C4-2B (cell line): ENCODE results near the gene SMIM5.

Source experiments
- H3K27ac ChIP-seq: fragments of 450-650 bp; 2 replicates; pipeline ENCODE4 v1.5.1; 2017
- CTCF ChIP-seq: fragments of 450-650 bp; conservative IDR thresholded peaks from 2 replicates; pipeline ENCODE4 v1.5.1; 2017; ENCODE audit warnings: mild to moderate bottlenecking
- ZFX ChIP-seq: fragments of 450-650 bp; IDR thresholded peaks from 2 replicates; pipeline ENCODE4 v1.6.1; 2017

Gene SMIM5

GRCh38 chr17:75652341-75652740 is 19.1 kb downstream of the SMIM5 start:
- no peak for TF ChIP-seq CTCF
- no peak for TF ChIP-seq ZFX
- no peak overlapping the region for H3K27ac ChIP-seq

DNA sequence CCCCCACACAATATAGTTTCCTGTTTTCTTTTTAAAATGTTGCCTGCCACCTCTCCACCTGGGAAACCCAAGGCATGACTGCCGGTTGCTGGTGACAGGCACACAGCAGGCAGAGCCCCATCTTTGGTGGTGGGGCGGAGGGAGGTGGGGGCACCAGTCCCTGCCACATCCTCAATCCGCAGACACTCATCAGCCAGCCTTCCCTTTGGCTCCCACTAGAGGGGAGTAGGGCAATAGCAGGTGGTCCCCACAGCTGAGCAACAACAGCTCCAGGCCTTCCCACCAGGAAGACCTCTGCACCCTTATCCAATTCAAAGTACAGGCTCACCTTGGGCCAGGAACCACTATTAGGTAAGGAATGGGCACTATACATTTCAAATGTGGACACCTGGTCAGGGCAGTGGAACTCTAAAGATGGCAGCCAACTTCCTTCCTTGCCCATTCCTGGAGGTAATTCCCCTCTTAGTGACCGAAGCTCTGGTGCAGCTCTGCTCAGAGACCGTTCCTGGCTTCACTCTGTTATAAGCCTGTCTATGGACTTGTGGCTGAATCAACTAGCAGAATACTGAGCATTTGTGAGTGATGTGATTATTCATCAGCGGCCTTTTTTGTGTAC is 19.8 kb downstream of the SMIM5 start:
- H3K27ac ChIP-seq: no peak overlapping the region

GRCh38 chr17:75654176-75654575 is 20.9 kb downstream of the SMIM5 start:
- H3K27ac ChIP-seq: no peak overlapping the region
- no peak for TF ChIP-seq ZFX
- TF ChIP-seq CTCF: no peak; the same call in 1 of the 2 replicates

More for the DNA sequence above, 19.8 kb downstream of the SMIM5 start:
- TF ChIP-seq ZFX (no peak), CTCF (peak; percentile 76)

- H3K27ac ChIP-seq: no peak overlapping the region
- no peak for TF ChIP-seq CTCF
- TF ChIP-seq ZFX: no peak
Observed at GRCh38 chr17:75658237-75658636, 25.0 kb downstream of the SMIM5 start.

GRCh38 chr17:75661531-75661930 is 28.3 kb downstream of the SMIM5 start:
- TF ChIP-seq CTCF (no peak), ZFX (no peak)
- no peak overlapping the region for H3K27ac ChIP-seq

DNA sequence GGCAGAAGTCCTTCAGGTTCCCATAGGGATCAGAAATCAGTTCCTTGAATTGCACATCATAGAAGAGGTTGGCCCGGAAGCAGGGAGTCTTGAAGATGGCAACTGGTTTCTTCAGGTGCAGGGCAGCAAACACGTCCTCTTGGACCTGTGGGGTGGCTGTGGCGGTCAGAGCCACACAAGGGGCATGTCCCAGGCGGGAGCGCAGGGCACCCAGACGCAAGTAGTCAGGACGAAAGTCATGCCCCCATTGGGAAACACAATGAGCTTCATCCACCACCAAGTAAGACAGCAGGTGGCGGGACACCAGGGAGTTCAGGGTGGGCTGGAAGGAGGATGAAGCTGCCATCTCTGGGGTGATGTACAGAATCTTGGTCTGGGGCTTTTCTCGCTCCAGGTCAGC is 29.3 kb downstream of the SMIM5 start:
- no peak overlapping the region for H3K27ac ChIP-seq
- TF ChIP-seq ZFX (no peak), CTCF (no peak)

DNA sequence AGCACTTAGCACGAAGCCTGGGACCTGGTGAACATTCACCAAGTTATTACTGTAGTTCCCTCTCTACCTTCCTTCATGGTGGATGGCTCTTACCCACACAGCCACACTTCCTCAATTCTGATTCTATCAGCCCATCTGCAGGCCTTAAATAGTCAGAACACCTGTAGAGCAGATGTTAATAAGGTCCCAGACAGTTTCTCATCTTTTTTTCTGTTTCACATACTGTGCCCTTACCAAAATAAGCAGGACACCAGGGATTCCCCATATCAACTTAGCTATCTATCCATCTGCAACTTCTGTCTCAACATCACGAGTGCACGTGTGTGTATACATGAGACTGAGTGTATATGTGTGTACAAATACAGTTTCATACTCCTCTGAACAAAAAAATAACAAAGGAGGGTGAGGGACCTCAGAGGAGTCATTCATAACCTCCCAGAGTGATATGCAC is 30.9 kb downstream of the SMIM5 start:
- no peak overlapping the region for H3K27ac ChIP-seq
- TF ChIP-seq ZFX: no peak
- TF ChIP-seq CTCF: no peak
